Middle frontal gyrus (tissue), 1 donor: ENCODE results near the gene UCK2.
A peak's percentile ranks its signal among the peaks of the same experiment; 100 is the strongest.
"Not testable (repeated sequence)": the region's sequence is repeated elsewhere in the genome, so short reads cannot be mapped to it uniquely, and the experiment has no call there.

Experiments used
- DNase-seq: peaks from one replicate; pipeline ENCODE4 v3.0.0-alpha.2; 2015; ENCODE audit warnings: low spot score; ENCODE audit errors: extremely low spot score

UCK2 gene

DNA sequence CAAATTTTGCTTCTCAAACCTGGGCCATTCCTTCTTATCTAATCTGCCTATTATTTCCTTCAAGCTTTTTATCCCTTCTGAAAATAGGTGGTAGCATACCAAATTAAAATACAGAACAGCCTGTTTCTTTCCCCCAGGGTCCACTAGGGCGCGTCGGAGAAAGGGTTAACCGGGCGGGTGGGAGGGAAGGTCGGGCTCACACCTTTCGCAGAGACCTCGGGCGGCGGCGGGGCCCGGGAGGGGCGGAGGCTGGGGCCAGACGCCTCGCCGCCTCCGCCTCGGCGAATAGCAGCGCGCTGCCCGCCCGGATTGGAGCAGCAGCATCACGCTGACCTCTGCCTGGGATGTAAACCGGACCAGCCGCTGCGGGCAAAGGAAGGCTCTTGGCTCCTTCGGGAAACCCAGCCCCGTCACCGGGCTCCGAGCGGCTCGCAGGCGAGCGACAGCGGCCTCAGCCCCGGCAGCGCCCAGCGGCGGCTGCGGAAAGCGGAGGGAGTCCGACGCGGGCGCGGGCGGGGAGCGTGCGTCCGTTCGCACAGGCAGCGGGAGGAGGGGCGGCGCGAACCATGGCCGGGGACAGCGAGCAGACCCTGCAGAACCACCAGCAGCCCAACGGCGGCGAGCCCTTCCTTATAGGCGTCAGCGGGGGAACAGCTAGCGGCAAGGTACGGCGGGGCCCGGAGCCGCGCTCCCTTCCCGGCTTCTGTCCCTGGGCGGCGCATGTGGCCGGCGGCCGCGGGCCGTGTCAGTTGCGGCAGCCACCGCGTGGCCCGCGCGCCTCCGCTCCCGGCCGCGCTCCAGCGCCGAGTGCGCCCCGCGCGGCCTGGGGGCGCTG, at the start of gene UCK2:
UCK2 (plus strand) TSS at position 347 of the 835 bp plus-strand sequence; CDS start at position 567, 220 bp downstream.
- DNase-seq: no peak

DNA sequence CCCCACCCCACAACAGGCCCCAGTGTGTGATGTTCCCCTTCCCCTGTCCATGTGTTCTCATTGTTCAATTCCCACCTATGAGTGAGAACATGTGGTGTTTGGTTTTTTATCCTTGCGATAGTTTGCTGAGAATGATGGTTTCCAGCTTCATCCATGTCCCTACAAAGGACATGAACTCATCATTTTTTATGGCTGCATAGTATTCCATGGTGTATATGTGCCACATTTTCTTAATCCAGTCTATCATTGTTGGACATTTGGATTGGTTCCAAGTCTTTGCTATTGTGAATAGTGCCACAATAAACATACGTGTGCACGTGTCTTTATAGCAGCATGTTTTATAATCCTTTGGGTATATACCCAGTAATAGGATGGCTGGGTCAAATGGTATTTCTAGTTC, 49.2 kb upstream of the UCK2 start:
- DNase-seq: not testable (repeated sequence)

DNA sequence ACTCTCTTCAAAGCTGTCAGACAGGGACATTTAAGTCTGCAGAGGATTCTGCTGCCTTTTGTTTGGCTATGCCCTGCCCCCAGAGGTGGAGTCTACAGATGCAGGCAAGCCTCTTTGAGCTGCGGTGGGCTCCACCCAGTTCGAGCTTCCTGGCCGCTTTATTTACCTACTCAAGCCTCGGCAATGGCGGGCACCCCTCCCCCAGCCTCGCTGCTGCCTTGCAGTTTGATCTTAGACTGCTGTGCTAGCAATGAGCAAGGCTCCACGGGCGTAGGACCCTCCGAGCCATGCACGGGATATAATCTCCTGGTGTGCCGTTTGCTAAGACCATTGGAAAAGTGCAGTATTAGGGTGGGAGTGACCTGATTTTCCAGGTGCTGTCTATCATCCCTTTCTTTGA, 43.9 kb upstream of the UCK2 start:
- DNase-seq: not testable (repeated sequence)

DNA sequence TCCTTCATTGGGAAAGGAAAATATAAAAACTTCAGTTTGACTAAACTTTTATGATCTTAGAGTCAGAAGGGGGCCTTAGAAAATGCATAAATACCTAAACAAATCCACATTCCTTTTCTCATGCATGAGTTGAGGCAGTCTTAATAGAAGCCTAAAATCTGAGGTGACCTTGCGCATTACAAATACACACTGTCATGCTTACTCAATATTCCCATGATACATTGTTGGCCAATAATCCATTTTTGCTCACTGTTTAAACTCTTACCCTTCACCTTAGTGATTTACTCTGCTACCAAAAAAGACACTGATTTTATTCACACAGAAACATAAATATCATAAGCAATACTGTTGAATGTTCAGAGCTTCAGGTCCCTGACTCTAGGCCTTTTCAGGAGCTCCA, 39.7 kb upstream of the UCK2 start:
- DNase-seq: no peak

DNA sequence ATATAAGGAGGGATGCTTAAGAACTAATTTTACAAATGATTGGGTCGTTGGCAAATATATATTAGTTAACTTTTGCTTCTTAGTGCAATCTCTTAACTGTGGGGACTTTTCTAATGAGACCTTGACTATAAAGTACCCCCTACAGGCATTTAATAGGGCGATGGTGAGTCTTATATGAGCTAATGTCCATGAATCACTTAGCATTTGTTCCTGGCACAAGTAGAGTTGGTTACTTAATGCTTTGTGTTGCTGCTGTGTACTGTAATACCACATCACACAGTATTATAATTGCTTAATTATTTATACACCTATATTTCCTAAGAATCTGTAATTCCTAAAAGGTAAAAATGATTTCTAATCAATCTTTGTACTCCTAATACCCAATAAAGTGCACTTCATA, 33.5 kb upstream of the UCK2 start:
- DNase-seq: no peak

DNA sequence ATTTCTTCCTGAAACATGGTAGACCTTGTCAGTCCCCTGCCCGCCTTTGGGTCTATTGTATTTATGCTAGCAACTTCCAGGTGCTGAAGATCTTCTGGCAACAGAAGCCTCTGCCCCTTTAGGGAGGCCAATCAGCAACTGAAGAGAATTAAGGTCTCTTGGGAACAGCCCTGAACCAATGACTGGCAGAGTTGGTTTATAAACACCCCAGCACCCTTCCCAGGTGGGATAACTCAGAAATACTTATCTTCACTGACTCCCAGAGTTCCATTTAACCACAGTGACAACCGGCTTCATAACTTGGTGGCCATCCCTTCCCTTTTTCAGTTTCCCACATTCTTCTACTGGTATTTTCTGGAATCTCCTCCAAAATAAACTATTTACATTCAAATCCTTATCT, 31.5 kb upstream of the UCK2 start:
- no peak for DNase-seq

DNA sequence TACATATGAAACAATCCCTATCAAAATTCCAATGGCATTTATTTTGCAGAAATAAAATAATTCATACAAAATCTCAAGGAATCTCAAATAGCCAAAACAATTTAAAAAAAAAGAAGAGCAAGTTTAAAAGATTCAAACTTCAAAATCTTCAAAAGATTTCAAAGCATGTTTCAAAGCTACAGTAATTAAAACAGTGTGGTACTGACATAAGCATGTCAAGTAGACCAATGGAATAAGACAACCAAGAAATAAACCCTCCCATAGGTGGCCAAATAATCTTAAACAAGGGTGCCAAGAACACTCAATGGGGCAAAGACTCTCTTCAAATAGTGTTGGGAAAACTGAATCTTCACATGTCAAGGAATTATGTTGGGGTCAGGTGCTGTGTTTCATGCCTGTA, 28.0 kb upstream of the UCK2 start:
- DNase-seq: no peak

DNA sequence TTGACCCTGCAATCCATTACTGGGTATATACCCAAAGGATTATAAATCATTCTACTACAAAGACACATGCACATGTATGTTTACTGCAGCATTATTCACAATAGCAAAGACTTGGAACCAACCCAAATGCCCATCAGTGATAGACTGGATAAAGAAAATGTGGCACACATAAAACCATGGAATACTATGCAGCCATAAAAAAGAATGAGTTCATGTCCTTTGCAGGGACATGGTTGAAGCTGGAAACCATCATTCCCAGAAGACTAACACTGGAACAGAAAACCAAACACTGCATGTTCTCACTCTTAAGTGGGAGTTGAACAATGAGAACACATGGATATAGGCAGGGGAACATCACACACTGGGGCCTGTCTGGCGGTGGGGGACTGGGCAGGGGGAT, 22.9 kb upstream of the UCK2 start:
- not testable (repeated sequence) for DNase-seq

DNA sequence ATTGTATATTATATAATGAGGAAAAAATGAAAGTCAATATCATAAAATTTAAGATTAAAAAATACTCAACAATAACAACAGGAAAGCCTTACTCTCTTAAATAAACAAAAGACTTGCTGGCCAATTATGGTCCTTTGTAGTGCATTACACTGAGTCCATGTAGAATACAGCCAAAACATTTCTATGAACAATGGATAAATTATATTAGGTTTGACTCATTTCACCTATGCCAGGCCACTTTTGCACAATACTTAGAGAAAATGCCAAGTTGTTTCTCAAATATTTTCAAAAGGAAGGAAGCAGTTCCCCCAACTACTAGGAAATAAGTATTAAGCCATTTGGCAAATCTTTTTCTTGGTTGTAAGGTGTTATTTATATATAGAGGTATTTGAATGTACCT, 19.8 kb upstream of the UCK2 start:
- no peak for DNase-seq

DNA sequence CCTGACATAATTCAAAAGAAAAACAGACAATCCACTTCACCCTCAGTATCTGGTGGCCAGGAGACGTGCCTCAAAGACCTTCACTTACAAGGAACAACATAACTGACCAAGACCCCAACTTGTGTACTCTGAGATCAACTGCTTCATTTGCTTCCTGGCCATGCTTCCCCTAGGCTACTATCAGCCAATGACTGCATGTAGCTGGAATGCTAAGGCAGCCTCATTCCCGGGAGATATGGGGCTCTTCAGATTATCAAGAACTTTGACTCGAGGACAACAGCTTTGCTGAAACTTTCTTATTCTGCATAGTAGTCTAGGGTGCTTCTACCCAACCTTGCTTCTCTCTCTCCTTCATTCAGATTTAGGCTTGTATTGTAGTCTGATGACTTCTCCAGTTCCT, 11.7 kb upstream of the UCK2 start:
- no peak for DNase-seq

DNA sequence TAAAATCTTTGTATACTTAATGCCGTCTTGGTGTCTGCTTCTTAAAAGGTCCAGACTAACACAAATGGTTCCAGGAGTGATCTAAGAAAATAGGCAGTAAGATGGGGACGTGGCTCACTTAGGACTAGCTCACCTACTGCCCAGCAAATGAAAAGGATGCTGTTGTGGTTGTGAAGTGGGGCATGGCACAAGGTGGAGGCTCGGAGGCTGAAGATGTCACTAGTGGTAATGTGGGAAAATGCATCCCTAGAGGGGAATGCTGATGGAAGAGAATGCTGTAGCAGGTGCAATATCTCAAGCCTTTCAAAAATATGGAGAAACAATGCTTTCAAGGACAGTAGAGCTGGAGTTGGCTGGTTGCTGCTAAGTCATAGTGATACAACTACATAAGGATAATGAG, 11.3 kb upstream of the UCK2 start:
- DNase-seq: no peak

DNA sequence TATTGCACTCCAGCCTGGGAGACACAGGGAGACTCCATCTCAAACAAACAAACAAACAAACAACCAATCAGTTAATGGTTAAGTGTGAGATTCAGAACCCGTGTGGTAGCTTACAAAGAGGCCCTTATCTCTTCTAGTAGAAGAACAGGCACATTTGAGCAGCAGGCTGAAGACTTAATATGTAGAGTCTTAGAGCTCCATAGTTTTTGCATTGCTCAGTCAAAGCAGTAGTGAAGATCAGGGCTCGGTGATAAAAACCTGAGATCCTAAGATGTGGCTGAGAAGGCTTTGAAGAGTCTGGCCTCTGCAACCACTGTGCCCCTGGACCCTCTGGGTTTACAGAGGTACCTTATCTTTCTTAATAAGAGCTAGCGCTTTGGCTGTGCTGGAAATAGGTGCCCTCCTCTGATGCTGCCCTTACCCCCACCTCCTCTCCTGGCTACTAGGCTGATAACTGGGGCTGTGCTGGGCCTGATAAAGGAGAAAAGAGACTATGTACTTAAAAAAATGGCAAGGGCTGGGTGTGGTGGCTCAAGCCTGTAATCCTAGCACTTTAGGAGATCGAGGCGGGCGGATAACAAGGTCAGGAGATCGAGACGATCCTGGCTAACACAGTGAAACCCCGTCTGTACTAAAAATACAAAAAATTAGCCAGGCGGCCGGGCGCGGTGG, 10.5 kb upstream of the UCK2 start:
- no peak for DNase-seq

DNA sequence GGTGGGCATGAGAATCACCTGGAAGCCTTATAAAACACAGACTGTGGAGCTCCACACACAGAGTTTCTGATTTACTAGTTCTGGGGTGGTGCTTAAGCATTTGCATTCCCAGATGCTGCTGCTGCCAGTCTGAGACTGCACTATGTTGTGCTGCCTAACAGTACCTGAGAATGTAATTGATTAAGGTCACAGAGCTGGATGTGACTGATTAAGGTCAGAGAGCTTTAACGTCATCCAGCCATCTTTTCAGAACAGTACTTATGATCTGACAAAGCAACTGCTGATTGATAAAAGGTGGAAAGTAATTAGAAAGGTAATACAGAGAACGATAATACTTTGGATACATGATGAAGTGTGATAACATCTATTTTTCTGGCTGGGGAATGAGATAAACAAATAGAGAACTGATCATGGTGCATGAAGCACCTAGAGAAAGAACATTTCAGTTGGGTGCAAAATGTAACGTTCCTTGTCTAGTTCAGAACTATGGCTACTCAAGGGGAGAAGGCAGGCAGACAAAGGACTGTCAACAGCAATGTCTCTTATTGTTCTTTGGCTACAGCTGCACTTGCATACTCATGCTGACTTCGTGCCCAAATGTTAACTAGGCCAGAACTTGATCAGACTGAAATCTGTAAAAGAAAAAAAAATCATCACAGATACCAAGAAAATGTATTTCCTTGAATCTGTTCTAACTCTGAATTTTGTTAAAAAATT, 3.7 kb upstream of the UCK2 start:
- no peak for DNase-seq

DNA sequence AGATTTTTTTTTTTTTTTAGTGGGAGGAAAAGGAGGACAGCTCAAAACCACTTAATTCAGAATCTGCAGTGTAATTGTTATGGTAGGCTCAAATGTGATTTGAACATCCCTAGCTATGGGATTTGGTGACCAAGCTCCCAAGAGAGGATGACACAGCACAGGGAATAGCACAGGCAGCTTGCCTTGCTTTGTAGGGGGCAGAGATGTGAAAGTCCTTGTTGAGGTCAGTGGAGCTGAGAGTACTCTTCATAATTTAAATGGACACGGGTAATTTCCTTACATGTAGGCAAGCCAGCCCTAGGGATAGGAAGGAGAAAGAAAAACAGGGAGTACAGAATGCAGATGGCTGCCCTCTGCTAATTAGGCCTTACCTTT, 3.2 kb upstream of the UCK2 start:
- no peak for DNase-seq

DNA sequence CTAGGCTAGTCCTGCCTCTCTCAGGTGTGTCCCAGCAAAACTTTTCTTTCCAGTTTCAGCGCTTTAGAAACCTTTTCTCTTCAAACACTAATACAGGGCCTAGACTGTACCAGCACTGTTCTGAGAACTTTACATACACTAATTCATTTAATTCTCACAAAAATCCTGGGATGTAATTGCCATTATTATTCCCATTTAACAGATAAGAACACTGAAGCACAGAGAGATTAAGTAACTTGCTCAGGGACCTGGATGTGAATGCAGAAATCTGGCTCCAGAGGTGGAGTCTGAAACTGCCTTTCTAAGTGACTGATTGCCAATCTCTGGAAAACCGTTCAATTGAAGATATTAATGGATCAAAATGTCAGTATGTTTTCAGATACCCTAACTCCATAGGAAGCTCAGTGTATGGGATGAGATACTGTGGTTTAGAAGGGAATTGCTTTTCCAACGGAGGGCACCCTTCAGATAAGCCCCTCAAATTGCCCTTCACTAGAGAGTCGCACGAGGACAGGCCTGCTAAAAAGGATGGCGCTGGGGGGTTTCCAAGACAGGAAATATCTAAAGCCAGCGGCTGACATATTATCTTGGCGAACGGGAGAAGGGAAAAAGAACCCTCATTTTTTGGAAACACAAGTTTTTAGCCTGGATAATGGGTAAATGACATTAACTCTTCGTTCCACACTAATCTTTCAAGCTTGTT, 698 bp upstream of the UCK2 start:
- no peak for DNase-seq

DNA sequence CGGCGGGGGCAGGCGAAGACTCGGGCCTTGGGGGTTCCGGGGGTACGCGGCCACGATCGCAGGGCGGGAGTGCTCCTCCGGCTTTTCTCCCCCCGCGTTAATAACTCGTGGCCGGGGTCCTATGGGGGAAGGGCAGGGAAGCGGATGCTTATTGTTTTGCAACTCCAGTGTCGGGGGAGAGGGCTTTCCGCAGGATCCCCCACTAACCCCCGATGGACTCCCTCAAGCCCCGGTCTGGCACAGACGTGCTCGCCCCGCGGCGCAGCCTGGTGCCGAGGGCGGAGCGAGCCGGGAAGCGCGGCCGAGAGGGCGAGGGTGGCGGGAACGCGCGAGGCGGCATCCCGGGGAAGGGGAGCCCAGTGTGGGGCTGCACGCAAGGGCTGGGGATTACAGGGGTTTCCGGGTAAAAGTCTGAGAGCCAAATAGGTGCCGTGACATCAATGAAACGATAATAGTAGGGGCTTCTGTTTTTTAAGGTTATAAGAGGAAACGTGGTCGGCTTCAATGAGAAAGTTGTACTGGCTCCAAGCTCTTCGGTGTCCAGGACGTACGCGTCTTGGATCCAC, 772 bp downstream of the UCK2 start:
- DNase-seq: no peak

DNA sequence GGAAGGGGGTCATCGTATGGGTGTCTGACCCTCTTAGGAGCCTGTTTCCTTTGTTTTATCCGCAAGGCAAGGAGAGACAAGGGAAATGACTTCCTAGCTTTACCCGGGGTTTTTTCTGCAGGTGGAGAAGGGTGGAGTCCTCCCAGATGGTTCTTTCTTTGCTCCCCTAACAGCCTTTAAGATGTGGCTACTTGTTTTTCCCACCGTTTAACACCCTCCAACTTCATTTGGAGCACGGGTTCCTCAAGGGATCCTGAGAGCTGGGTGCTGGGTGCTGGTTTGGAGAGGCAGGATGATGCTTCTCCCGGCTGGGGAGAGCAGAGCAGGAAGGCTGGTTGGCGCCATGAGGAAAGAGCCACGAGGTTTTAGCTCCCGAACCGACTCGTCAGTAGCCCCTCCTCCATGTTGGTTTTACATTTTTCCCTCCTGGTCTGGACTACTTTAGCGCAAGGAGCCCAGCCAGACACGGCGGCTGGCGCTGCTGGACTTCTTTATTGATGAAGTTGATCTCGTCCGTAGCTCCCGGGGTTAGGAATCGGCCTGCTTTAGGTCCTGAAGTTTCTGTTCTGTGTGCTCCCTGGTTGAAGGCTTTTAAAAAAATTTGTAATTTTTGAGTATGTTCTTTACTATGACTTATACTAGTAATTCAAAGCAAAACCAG, 1.4 kb downstream of the UCK2 start:
- peak; percentile 48 for DNase-seq

DNA sequence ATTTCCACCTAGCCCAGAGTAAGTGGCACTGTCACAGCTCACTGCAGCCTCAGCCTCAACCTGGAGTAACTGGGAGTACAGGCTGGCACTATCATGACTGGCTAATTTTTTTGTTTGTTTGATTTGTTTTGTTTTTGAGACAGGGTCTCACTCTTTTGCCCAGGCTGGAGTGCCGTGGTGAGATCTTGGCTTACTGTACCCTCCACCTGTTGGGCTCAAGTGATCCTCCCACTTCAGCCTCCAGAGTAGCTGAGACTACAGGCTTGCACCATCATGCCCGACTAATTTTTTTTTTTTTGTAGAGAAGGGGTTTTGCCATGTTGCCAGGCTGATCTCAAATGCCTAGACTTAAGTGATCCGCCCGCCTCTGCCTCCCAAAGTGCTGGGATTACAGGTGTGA, 2.5 kb downstream of the UCK2 start:
- DNase-seq: no peak

DNA sequence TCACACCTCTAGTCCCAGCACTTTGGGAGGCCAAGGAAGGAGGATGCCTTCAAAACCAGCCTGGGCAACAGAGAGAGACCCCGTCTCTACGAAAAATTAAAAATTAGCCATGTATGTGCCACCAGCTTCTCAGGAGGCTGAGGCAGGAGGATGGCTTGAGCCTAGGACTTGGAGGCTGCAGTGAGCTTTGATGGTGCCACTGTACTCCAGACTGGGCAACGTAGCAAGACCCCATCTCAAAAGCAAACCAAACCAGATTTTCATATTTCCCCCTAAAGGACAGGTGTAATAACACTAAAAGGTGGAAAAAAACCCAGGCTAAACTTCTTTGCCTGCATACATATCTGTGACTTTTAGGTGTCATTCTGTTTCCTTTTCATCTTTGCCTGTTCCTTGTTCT, 3.7 kb downstream of the UCK2 start:
- no peak for DNase-seq

DNA sequence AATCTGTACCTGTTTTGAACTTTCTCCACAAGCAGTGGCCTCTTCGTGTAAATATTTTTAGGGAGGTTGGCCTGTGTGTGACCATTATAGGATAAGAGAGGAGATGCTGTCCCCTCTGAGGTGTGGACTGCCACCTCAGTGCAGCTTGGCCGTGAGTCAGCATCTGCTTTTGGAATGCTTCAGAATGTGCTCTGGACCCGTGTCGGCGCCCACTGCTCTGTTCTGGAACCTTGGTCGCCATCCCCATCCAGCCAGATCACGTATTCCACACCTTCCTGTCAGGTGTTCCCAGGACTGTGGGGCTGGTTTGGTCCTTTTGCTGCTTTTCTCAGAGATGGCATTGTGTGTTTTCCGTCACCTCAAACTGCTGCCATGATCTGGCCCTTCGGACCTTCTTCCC, 5.5 kb downstream of the UCK2 start:
- DNase-seq: no peak

DNA sequence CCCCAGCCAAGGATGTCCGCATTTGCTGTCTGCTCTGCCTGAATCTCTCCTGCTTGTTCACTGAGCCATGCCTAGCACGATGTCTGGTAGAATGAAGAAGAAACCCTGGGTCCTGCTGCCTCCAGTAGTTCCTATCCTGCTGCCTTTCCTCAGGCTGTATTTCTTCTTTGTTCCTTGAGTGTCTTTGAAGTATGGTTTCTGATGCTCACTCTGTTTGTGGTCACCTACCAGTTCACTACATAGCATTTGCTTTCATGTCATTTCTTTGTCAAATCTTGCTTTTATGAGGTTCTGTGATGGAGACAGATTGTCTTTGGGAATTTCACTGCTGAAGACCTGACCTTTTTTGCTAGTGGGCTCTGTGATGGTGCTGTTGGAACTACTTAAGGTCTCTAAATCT, 5.9 kb downstream of the UCK2 start:
- DNase-seq: no peak
